ENCODE results near the gene PLXDC1.

DNA sequence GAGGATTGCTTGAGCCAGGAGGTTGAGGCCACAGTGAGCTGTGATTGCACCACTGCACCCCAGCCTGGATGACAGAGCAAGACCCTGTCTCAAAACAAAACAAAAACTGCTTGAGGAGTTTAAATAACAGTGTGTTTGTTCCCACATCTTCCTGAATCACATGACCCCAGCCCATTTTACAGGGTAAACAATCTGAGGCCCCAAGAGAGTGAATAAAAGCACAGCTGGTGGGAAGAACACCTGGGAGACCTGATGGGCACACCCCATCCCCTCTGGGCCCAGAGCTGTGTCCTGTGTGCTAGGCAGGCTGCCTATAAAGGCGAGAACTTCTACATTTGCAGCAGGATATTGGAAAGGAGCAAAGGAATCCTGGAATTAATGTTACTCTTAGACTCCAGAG is 69.6 kb downstream of the PLXDC1 start:
- TF ChIP-seq, protein P1, sequence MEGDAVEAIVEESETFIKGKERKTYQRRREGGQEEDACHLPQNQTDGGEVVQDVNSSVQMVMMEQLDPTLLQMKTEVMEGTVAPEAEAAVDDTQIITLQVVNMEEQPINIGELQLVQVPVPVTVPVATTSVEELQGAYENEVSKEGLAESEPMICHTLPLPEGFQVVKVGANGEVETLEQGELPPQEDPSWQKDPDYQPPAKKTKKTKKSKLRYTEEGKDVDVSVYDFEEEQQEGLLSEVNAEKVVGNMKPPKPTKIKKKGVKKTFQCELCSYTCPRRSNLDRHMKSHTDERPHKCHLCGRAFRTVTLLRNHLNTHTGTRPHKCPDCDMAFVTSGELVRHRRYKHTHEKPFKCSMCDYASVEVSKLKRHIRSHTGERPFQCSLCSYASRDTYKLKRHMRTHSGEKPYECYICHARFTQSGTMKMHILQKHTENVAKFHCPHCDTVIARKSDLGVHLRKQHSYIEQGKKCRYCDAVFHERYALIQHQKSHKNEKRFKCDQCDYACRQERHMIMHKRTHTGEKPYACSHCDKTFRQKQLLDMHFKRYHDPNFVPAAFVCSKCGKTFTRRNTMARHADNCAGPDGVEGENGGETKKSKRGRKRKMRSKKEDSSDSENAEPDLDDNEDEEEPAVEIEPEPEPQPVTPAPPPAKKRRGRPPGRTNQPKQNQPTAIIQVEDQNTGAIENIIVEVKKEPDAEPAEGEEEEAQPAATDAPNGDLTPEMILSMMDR (conservative IDR thresholded peaks at IDR 0.05 in 1 of 2, IDR thresholded peaks at IDR 0.05 in 1 of 2; ENCODE audit: low read depth in 1 of 2, low read length in 2 of 2) = no peak
- no peak for TF ChIP-seq EZH2 (IDR thresholded peaks at IDR 0.05; ENCODE audit: low read length, missing control alignments)

All from fibroblast of lung (primary cell).